GM23248 (cell line): ENCODE data around the gene RUFY1. TPM values are rescaled to one million over a fixed set of nuclear protein-coding genes. Genes with fewer than 3 reads are reported as not detected.
"Not testable (repeated sequence)": the region's sequence is repeated elsewhere in the genome, so short reads cannot be mapped to it uniquely, and the experiment has no call there.

ENCODE experiments used
- DNase-seq: peaks from one replicate; pipeline ENCODE4 v3.0.0-alpha.2; 2015
- H2AFZ ChIP-seq: fragments of 200-600 bp; sonication (generic); 2 replicates; pipeline ENCODE4 v1.6.1; 2016; ENCODE audit warnings: antibody characterized with exemption
- H3F3A ChIP-seq: fragments of 200-600 bp; sonication (generic); 2 replicates; pipeline ENCODE4 v1.6.1; 2016; ENCODE audit warnings: mild to moderate bottlenecking, antibody characterized with exemption, mixed run types; ENCODE audit not compliant: insufficient read depth
- H3K27ac ChIP-seq: fragments of 200-600 bp; sonication (generic); 2 replicates; pipeline ENCODE4 v1.5.1; 2016; ENCODE audit warnings: mild to moderate bottlenecking
- H3K27me3 ChIP-seq: fragments of 200-600 bp; sonication (generic); replicated peaks from 2 replicates; pipeline ENCODE4 v1.6.1; 2016; ENCODE audit warnings: mild to moderate bottlenecking; ENCODE audit not compliant: insufficient read depth
- H3K36me3 ChIP-seq: fragments of 200-600 bp; sonication (generic); 2 replicates; pipeline ENCODE4 v1.6.1; 2016; ENCODE audit warnings: low read depth, mild to moderate bottlenecking
- H3K4me1 ChIP-seq: fragments of 200-600 bp; sonication (generic); 2 replicates; pipeline ENCODE4 v1.6.1; 2016; ENCODE audit warnings: mild to moderate bottlenecking; ENCODE audit not compliant: insufficient read depth
- H3K4me2 ChIP-seq: fragments of 200-600 bp; sonication (generic); one replicate; pipeline ENCODE4 v1.6.1; 2016; ENCODE audit warnings: mild to moderate bottlenecking; ENCODE audit not compliant: unreplicated experiment
- H3K4me3 ChIP-seq: fragments of 200-600 bp; sonication (generic); 2 replicates; pipeline ENCODE4 v1.5.1; 2016; ENCODE audit warnings: mild to moderate bottlenecking
- H3K79me2 ChIP-seq: fragments of 200-600 bp; sonication (generic); 2 replicates; pipeline ENCODE4 v1.6.1; 2016; ENCODE audit warnings: mild to moderate bottlenecking; ENCODE audit not compliant: insufficient read depth
- H3K9ac ChIP-seq: fragments of 200-600 bp; sonication (generic); 2 replicates; pipeline ENCODE4 v1.6.1; 2016; ENCODE audit warnings: mild to moderate bottlenecking
- H3K9me2 ChIP-seq: fragments of 200-600 bp; sonication (generic); 2 replicates; pipeline ENCODE4 v1.6.1; 2016; ENCODE audit warnings: mixed run types, mild to moderate bottlenecking, moderate library complexity; ENCODE audit not compliant: insufficient read depth
- H3K9me3 ChIP-seq: fragments of 200-600 bp; sonication (generic); one replicate; pipeline ENCODE4 v1.6.1; 2017; ENCODE audit warnings: low read depth
- H4K20me1 ChIP-seq: fragments of 200-600 bp; sonication (generic); 2 replicates; pipeline ENCODE4 v1.6.0; 2016; ENCODE audit not compliant: insufficient read depth
- WGBS, 2 experiments: methylation state at CpG; one replicate each; pipeline ENCODE4 v1.1.6; 2015 to 2017; ENCODE audit warnings: low lambda C conversion rate in 2 of 2, low coverage in 1 of 2; ENCODE audit errors: missing lambda C conversion rate in 2 of 2; 5-methylcytosine and 5-hydroxymethylcytosine counted together
- in situ Hi-C: fragments of 300-500 bp; cut with MboI; formaldehyde crosslinking; loops from 2 replicates; pipeline ENCODE4 v1.15.0; 2020
- polyA plus RNA-seq: library from polyadenylated mRNA; unstranded; fragments of >200 nt; fragmentation: Nextera tagmentation; extraction: Ambion mirVana; gene quantifications from 2 replicates; pipeline ENCODE4 v1.2.1, GENCODE V29; 2016
- total RNA-seq: library from RNA; depleted of rRNA; stranded (reverse); fragments of >200 nt; shearing (Covaris generic); gene quantifications from 2 replicates; pipeline ENCODE4 v1.2.3, GENCODE V29; 2014

The RUFY1 gene
- total and polyA plus RNA-seq, 2 experiments from 2014 or later = 27.2 to 41.9 TPM

GRCh38 chr5:179634370-179635172 lies 84.2 kb downstream of the RUFY1 start:
- H3K9me3 ChIP-seq, H3K79me2 ChIP-seq, H3F3A ChIP-seq, H3K4me2 ChIP-seq, H3K4me3 ChIP-seq, H3K9me2 ChIP-seq, H4K20me1 ChIP-seq, H3K4me1 ChIP-seq, H3K9ac ChIP-seq, DNase-seq, H3K27me3 ChIP-seq, H3K36me3 ChIP-seq, in situ Hi-C loops, H3K27ac ChIP-seq: not testable (repeated sequence)
- WGBS, 2 experiments = 4 to 8% methylated on average over 8 to 9 of the region's 49 CpGs
- 0 out of 2 replicates have a peak overlapping the region, but pooled peaks have one; percentile 65 for H2AFZ ChIP-seq

DNA sequence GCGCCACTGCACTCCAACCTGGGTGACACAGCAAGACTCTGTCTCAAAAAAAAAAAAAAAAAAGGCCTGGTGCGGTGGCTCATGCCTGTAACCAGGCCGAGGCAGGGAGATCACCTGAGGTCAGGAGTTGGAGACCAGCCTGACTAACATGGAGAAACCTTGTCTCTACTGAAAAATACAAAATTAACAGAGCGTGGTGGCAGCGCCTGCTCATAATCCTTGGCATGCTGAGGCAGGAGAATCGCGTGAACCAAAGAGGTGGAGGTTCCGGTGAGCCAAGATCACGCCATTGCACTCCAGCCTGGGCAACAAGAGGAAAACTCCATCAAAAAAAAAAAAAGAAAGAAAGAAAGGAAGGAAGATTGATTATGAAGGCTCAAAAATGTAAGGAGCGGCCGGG lies 88.9 kb downstream of the RUFY1 start:
- H3K4me2 ChIP-seq, H3K36me3 ChIP-seq, DNase-seq, H3K4me3 ChIP-seq, H3K4me1 ChIP-seq, H3K27ac ChIP-seq, H3K9me2 ChIP-seq, in situ Hi-C loops, H3K9me3 ChIP-seq, H3K27me3 ChIP-seq, H3K9ac ChIP-seq, H3K79me2 ChIP-seq, H2AFZ ChIP-seq, H4K20me1 ChIP-seq, H3F3A ChIP-seq: not testable (repeated sequence)
- WGBS, 2 experiments = 81 to 90% methylated on average over 10 to 11 of the region's 11 CpGs

DNA sequence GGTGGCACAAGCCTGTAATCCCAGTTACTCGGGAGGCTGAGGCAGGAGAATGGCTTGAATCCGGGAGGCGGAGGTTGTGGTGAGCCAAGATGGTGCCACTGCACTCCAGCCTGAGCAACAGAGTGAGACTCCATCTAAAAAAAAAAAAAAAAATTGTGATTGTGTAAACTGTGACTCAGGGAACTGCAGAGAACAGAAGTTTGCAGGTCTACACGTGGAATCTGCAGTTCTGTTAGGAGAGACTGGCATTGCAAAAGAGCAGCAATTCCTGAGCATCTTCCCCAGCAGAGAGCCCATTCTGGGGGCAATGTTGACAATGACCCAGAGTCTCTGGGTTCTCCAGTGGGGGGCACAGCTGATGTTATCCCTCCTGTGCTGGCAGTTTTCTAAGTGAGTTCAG lies 91.4 kb downstream of the RUFY1 start:
- H2AFZ ChIP-seq, H3K9ac ChIP-seq, H3K27ac ChIP-seq, H3K4me1 ChIP-seq, H3K4me3 ChIP-seq, H3K79me2 ChIP-seq, H3K9me2 ChIP-seq, H3K36me3 ChIP-seq, DNase-seq, H3F3A ChIP-seq, in situ Hi-C loops, H3K27me3 ChIP-seq, H4K20me1 ChIP-seq, H3K4me2 ChIP-seq, H3K9me3 ChIP-seq: not testable (repeated sequence)
- WGBS, 2 experiments = no CpG with 5 or more reads among the region's 4 CpGs

DNA sequence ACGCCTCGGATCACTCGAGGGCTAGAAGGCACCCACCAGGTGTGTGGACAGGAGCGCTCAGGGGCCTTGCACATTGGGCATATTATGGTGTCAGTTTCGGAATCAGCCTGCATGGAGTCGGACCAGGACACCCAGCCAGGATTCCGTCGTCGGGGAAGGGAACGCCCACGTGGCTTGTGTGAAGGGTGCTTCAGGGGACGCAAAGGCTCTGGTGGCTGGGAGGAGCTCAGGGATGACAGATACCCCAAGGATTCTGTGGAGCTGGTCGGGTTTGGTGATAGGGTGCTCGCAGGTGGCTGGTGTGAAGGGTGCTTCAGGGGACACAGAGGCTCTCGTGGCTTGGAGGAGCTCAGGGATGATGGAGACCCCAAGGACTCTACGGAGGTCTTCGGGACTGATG lies 92.3 kb downstream of the RUFY1 start:
- WGBS, 2 experiments = 79% methylated on average over 16 of the region's 17 CpGs

GRCh38 chr5:179643141-179643920 lies 93.0 kb downstream of the RUFY1 start:
- H3K27ac ChIP-seq, H3K4me1 ChIP-seq, H3K79me2 ChIP-seq, H3K9me3 ChIP-seq, H3K36me3 ChIP-seq, H3K27me3 ChIP-seq, H4K20me1 ChIP-seq, H3K4me3 ChIP-seq, H3K9ac ChIP-seq, DNase-seq, H3K9me2 ChIP-seq, H3F3A ChIP-seq, in situ Hi-C loops, H3K4me2 ChIP-seq, H2AFZ ChIP-seq: not testable (repeated sequence)
- WGBS, 2 experiments = 59 to 64% methylated on average over 14 to 15 of the region's 16 CpGs

More for the DNA sequence above, 92.3 kb downstream of the RUFY1 start:
- H3K27ac ChIP-seq, H3K4me2 ChIP-seq, DNase-seq, H3K9me2 ChIP-seq, H2AFZ ChIP-seq, H3K79me2 ChIP-seq, H3F3A ChIP-seq, H3K9ac ChIP-seq, in situ Hi-C loops, H3K36me3 ChIP-seq, H3K9me3 ChIP-seq, H4K20me1 ChIP-seq, H3K4me3 ChIP-seq, H3K4me1 ChIP-seq, H3K27me3 ChIP-seq: not testable (repeated sequence)

GRCh38 chr5:179644766-179645165 lies 94.4 kb downstream of the RUFY1 start:
- H3K9ac ChIP-seq, H4K20me1 ChIP-seq, in situ Hi-C loops, H3K4me2 ChIP-seq, H3F3A ChIP-seq, H3K9me3 ChIP-seq, H2AFZ ChIP-seq, DNase-seq, H3K36me3 ChIP-seq, H3K4me3 ChIP-seq, H3K9me2 ChIP-seq, H3K79me2 ChIP-seq, H3K27ac ChIP-seq, H3K27me3 ChIP-seq, H3K4me1 ChIP-seq: not testable (repeated sequence)
- WGBS, 2 experiments = 32 to 44% methylated on average over 4 to 5 of the region's 5 CpGs
